HG02571 (cell line): ENCODE data around the gene INPP5B.
A peak's percentile ranks its signal among the peaks of the same experiment; 100 is the strongest.
"Not testable (repeated sequence)": the region's sequence is repeated elsewhere in the genome, so short reads cannot be mapped to it uniquely, and the experiment has no call there.

Source experiments
- ATAC-seq: cut with Tn5 transposase; IDR thresholded peaks from one replicate; pipeline ENCODE4 v1.9.1; 2021; ENCODE audit warnings: mild to moderate bottlenecking, moderate library complexity; ENCODE audit not compliant: unreplicated experiment

The INPP5B gene

DNA sequence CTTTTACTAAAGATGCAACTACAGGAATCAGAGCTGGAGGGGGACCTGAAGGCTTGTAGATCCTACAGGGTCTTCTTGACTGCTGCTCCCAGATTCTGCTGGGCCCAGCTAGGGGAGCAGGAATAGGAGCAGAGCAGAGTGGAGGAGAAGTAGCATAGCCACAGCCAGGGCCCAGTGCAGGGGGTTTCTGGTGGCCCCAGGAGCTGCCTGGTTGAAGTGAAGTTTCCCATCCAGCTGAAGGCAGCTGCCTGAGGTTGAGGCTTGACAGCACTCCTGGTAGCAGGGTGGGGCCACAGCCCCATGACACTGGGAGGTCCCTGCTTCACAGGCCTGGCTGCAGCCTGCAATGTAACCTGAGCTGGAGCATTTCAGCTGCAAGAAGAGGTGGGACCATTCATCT lies 2.0 kb upstream of the INPP5B start:
- no peak for ATAC-seq

DNA sequence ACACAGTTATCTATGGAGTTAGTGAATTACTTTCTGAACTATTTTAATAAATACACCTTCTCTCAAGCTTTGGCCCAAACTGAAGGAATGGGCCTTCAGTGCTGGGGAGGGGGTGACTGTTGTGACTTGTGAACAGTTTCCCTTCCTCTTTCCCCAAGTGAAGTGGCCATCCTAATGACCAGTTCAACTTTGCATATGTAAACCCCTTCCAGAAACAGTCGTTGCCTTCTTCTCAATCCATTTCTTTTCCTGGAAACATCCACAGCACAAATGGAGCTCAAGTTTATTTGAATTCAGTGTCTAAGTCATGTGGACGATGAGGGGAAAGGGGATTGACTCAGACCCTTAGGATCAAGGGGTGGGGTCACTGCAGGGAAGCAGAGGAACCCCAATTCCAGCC lies 1.3 kb upstream of the INPP5B start:
- no peak for ATAC-seq

GRCh38 chr1:37947364-37947763 lies 511 bp upstream of the INPP5B start:
- no peak for ATAC-seq

DNA sequence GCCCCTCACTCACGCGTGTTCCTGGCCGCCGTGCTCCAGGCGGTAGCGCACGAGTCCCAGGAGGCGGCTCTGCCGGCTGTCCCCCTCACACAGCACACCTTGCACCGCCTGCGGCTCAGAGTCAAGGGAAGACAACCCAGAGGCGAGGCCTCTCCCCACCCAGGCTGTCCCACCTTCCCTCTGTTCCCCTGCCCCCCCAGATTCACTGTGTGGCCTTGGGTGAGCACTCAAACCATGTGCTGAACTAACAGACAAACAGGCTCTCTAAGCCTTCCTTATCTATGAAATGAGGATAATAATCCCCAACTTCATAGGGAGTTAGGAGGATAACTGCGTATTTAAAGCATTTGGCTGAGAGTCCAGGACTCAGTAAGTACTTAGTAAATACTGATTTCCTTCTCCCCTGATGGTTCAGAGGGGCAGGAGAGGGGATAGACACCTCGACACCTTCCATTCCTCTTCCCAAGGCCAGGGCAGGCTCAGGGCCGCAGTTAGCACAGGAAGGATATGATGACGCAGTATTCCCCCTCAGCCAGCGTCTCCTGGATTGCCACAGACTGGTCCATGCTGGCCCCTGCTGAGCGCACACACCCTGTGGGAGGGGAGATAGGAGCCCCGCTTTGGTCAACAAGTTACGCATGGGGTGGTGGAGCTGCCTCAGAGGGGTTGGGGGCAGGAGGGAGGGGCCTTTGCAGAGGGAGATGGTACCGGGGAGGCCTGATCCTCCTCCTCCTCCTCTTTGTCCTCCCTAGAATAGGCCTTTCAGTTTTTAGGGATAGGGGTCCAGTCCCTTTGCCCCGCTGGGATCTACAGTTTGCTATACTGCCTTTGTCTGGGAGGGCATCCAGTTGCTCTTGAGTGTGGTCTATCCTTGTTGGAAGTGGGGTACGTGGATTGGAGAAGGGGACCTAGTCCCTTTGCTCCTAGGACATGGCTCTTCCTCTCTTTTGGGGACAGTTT lies 830 bp downstream of the INPP5B start:
- ATAC-seq = no peak

DNA sequence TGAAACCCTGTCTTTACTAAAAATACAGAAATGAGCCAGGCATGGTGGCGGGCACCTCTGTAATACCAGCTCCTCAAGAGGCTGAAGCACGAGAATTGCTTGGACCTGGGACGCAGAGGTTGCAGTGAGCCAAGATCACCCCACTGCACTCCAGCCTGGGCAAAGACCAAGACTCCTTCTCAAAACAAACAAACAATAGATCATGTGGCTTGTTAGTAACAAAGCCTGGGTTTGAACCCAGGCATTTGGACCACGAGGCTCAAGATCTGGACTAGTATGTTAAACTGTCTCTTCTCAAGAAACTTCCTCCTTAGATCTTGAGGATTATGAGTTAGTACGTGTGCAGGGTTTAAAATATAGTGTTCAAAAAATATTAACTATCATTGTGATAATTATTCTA lies 1.6 kb downstream of the INPP5B start:
- no peak for ATAC-seq

DNA sequence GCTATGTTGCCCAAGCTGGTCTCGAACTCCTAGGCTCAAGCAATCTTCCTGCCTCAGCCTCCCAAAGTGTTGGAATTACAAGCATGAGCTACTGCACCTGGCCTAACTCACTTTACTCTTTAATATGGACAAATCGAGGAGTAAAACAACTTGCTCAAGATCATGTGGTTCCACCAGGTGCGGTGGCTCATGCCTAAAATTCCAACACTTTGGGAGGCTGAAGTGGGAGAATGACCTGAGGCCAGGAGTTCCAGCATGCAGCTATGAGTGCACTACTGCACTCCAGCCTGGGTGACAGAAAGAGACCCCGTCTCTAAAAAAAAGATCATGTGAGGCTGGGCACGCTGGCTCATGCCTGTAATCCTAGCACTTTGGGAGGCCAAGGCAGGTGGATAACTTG lies 2.0 kb downstream of the INPP5B start:
- no peak for ATAC-seq

GRCh38 chr1:37944086-37944763 lies 2.6 kb downstream of the INPP5B start:
- no peak for ATAC-seq

DNA sequence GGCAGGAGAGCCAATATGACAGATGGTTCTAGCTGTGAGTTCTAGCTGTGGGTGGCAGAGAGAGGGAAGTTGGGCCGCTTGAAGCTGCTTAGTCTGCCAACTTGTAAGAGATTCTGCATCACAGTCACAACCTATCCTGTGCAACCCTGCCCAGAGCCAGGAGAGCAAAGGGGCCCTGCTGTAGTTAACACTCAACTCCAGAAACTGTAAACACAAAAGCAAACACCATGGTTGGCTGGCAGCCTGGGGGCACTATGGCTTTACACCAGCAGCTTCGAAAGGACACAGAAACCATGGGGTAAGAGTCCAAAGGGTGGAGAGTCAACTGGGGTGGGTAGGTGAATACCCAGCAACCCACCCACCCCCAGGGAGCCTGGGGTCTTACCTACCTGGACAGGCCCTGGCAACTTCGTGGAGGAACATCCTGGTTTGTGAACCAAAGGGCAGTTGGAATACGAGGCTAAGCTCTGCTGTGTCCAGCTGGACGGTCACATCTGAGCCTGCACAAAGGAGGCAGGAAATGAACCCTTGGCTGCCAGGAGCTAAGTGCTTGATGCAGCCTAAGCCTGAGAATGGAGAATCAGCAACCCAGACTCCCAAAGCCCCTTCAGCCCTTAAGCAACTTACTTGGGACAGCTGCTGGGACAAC lies 6.4 kb downstream of the INPP5B start:
- no peak for ATAC-seq

DNA sequence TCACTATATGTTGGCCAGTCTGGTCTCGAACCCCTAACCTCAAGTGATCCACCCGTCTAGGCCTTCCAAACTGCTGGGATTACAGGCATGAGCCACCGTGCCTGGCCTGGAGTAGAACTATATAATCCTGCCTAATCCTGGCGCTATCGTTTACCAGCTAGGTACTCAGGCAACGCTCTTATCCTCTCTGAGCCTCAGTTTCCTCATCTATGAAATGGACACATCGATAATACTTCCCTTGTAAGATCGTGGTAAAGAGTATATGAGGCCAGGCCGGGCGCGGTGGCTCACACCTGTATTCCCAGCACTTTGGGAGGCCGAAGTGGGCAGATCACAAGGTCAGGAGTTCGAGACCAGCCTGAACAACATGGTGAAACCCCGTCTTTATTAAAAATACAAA lies 10.1 kb downstream of the INPP5B start:
- not testable (repeated sequence) for ATAC-seq

DNA sequence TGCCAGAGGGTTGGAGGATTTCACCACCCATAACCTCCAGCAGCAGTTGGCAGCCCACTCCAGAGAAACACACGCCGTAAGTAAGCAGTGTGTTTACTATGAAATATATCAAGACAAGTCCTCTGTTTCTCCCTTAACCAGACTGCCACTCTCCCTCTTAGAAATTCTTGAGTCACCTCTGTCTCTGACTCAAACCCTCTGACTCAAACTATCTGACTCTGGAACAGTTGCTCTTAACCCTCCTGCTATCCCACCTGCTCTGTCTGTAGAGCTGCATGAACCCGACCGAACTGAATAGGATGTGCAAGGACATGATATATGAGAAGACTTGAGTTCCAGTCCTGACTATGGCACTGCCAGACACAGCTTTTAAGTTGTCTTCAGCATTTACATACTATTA lies 14.1 kb downstream of the INPP5B start:
- ATAC-seq = no peak

DNA sequence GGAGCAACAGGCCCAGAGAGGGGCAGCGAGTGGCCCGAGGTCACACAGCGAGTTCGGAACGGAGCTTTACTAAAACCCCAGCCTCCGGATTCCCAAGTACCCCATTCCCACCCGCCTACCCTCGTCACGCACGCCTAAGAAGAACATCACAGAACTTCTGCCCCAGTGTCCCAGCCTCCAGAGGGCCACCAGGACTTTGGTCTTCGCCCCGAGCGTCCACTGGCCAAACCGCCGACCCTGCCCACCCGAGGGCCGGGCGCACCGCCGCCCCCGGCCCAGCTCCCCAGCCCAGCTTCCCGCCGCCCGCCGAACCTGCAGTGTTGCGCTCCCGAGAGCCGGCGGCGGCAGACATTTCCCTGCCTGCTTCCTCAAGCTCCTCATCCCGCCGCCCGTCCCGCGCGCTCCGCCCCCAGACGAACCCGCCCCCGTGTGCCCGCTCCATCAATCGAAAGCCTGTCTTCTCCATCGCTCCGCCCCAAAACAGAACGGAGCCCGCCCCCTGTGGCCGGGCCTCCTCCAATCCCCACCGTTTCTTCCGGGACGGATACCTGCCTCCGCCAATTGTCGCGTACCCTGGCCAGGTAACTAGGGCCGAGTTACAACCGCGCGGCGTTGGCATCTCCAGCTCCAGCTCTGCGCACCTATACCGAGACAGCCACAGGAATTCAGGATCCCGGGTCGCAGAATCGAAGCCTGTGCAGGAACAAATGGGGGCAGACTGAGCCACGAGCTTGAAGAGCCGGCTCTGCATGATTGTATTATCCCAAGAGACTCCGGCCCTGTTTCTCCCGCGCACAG lies 15.3 kb downstream of the INPP5B start:
- ATAC-seq = peak; percentile 98

DNA sequence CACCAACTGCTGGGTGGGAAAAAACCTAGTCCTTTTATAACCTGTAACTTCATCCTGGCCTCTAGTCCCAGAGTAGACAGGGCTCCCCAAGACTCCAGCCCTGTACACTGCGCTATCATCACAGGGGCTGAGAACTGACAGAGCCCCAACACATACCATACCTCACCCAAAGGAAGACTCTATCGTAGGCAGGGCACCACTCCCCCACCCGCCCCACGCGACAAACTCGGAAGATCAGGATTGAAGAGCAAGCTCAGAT lies 15.8 kb downstream of the INPP5B start:
- ATAC-seq = no peak

GRCh38 chr1:37930246-37931101 lies 16.4 kb downstream of the INPP5B start:
- no peak for ATAC-seq

DNA sequence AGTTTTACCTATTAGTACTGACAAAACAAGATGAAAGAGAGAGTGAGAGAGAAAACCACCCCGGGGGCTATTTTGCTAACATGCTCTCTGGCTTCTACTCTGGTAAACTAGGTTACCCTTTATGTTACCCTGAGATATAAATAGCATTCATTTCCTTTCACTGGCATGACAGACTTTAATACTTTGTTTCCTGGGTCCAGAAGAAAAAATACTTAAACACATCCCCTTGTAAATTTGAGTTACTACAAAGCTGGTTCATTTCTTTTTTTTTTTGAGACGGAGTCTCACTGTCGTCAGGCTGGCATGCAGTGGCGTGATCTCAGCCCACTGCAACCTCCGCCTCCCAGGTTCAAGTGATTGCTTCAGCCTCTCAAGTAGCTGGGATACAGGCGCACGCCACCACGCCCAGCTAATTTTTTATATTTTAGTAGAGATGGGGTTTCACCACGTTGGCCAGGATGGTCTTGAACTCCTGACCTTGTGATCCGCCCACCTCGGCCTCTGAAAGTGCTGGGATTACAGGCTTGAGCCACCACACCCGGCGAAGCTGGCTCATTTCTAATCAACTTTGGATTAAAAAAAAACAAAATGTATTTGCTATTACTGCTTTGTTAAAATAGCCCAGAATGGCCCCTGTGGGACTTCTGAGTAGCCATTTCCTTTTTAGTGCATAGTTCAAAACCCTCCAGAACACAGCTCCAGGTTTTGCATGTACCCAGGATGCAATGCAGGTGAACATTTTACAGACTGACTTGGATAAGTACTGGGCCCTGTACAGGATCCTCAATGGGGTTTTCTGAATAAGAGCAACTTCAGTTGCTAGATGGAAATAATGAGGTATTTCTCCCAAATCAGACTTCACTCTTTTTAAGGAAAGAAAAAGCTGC lies 20.6 kb downstream of the INPP5B start:
- ATAC-seq = no peak

GRCh38 chr1:37925316-37925715 lies 21.5 kb downstream of the INPP5B start:
- ATAC-seq = no peak

DNA sequence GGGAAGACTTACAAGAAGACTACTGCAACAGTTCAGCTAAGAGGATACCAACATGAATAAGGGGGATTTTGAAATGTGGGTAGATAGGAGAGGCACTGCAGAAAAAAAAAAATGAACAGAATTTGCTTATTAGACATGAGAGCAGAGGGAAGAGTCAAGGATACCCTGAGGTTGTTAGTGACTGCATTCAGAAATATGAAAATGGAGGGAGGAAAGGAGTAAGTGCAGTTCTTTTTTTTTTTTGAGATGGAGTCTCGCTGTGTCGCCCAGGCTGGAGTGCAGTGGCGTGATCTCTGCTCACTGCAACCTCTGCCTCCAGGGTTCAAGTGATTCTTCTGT lies 23.3 kb downstream of the INPP5B start:
- no peak for ATAC-seq

DNA sequence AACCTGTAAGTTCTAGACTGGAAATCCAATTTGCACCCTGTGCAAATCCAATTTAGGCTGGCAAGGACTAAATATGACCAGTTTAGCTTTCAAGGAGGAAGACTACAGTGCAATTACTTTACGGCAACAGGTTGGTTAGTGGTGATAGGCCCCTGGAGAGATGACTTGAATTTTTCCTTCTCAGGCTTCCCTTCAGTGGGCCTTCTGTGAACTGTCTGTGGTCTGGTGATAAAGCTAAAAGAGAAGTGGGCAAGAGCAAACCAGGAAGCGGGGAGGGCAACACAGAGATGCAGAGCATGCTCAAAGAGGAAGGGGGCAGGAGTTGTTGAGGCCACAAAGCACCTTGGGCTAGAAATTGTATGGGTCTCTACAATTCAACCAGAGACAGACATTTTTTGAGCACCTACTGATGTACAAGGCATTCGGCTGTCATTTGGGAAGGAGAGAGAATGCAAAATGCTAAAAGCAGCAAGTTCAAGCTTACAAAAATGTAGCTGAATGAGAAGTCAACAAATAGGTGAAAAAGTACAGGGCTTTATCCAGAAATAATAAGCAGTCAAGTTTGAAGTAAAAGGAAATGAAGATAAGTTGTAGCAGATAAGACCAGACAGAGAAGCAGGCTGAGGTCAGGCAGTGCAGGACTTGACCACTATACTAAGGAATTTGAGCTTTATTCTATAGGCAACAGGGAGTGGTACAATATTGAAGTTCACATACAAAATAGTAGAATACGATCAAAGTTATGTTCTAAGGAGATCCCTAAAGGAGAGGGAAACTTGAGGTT lies 23.9 kb downstream of the INPP5B start:
- ATAC-seq = no peak

- no peak for ATAC-seq
These were observed 27.6 kb downstream of the INPP5B start for GRCh38 chr1:37919277-37919676.
